HepG2 (cell line): ENCODE data around the gene HNRNPC. TPM values are rescaled to one million over a fixed set of nuclear protein-coding genes. Genes with fewer than 3 reads are reported as not detected.

Experiments
- CENPT ChIP-seq: sonication (generic); formaldehyde crosslinking; IDR thresholded peaks from 2 replicates; pipeline ENCODE4 v1.8.0; 2022; ENCODE audit warnings: low read depth, mild to moderate bottlenecking, moderate library complexity, missing genetic modification reagents
- GFI1 ChIP-seq: sonication (generic); formaldehyde crosslinking; IDR thresholded peaks from 2 replicates; pipeline ENCODE4 v1.5.0; 2020; ENCODE audit warnings: missing genetic modification reagents, mild to moderate bottlenecking, borderline replicate concordance
- KDM1A ChIP-seq: IDR thresholded peaks from 2 replicates; pipeline ENCODE4 v1.6.1; 2016; ENCODE audit warnings: missing compliant biosample characterization
- MTERF4 ChIP-seq: sonication (generic); formaldehyde crosslinking; IDR thresholded peaks from 2 replicates; pipeline ENCODE4 v1.8.0; 2023; ENCODE audit warnings: mild to moderate bottlenecking, missing genetic modification reagents
- MTF2 ChIP-seq: sonication (generic); formaldehyde crosslinking; IDR thresholded peaks from 2 replicates; pipeline ENCODE4 v1.5.0; 2020; ENCODE audit warnings: missing genetic modification reagents, borderline replicate concordance
- MXI1 ChIP-seq: IDR thresholded peaks from 3 replicates; pipeline ENCODE4 v1.6.1; 2012; ENCODE audit warnings: low read depth, low read length, inconsistent platforms, borderline replicate concordance
- NAIF1 ChIP-seq: sonication (generic); formaldehyde crosslinking; IDR thresholded peaks from 2 replicates; pipeline ENCODE4 v1.5.0; 2020; ENCODE audit warnings: mild to moderate bottlenecking, missing genetic modification reagents, borderline replicate concordance
- NFIB ChIP-seq: sonication (generic); formaldehyde crosslinking; IDR thresholded peaks from 2 replicates; pipeline ENCODE4 v1.9.0; 2021; ENCODE audit warnings: missing genetic modification reagents, mild to moderate bottlenecking, borderline replicate concordance
- NR0B2 ChIP-seq: sonication (generic); formaldehyde crosslinking; IDR thresholded peaks from 2 replicates; pipeline ENCODE4 v1.4.0; 2020; ENCODE audit warnings: mild to moderate bottlenecking, missing genetic modification reagents
- NR3C1 ChIP-seq: sonication (generic); formaldehyde crosslinking; IDR thresholded peaks from 2 replicates; pipeline ENCODE4 v1.4.0; 2020; ENCODE audit warnings: missing genetic modification reagents
- REPIN1 ChIP-seq: sonication (generic); formaldehyde crosslinking; IDR thresholded peaks from 2 replicates; pipeline ENCODE4 v1.8.0; 2022; ENCODE audit warnings: missing genetic modification reagents, low read depth, mild to moderate bottlenecking, borderline replicate concordance
- SP4 ChIP-seq: sonication (generic); formaldehyde crosslinking; IDR thresholded peaks from 2 replicates; pipeline ENCODE4 v1.8.1; 2023; ENCODE audit warnings: mild to moderate bottlenecking, missing genetic modification reagents
- ZFP90 ChIP-seq: sonication (generic); formaldehyde crosslinking; IDR thresholded peaks from 2 replicates; pipeline ENCODE4 v1.8.0; 2022; ENCODE audit warnings: missing genetic modification reagents, mild to moderate bottlenecking, inconsistent platforms, borderline replicate concordance
- ZHX2 ChIP-seq, 2 experiments: sonication (generic) in 1 of 2; formaldehyde crosslinking in 1 of 2; IDR thresholded peaks; 2 replicates each; pipeline versions ENCODE4 v1.6.1 to v1.9.0; 2014 to 2022; ENCODE audit warnings: antibody characterized with exemption in 1 of 2, borderline replicate concordance in 1 of 2, inconsistent platforms in 1 of 2, low read depth in 1 of 2, missing genetic modification reagents in 1 of 2
- ZNF136 ChIP-seq: sonication (generic); formaldehyde crosslinking; IDR thresholded peaks from 2 replicates; pipeline ENCODE4 v1.8.1; 2022; ENCODE audit warnings: low read depth, mild to moderate bottlenecking, moderate library complexity, missing genetic modification reagents
- ZNF232 ChIP-seq: sonication (generic); formaldehyde crosslinking; IDR thresholded peaks from 2 replicates; pipeline ENCODE4 v1.4.0; 2020; ENCODE audit warnings: missing genetic modification reagents, borderline replicate concordance
- ZNF276 ChIP-seq: sonication (generic); formaldehyde crosslinking; IDR thresholded peaks from 2 replicates; pipeline ENCODE4 v1.4.0; 2020; ENCODE audit warnings: mild to moderate bottlenecking, low read depth, missing genetic modification reagents
- polyA plus RNA-seq, 8 experiments: library from polyadenylated mRNA; depleted of rRNA in 3 of 8; stranded (reverse) in 7 of 8; unstranded in 1 of 8; fragments of >200 nt; fragmentation: Illumina TruSeq in 4 of 8; extraction: Trizol in 4 of 8; gene quantifications; 2 replicates each; pipeline versions ENCODE4 v1.2.1 to v1.2.3, GENCODE V29; 2011 to 2016; ENCODE audit warnings: low read depth in 4 of 8, missing spikeins in 1 of 8, mixed read lengths in 1 of 8; ENCODE audit not compliant: insufficient read depth in 1 of 8
- total RNA-seq, 5 experiments: library from RNA; depleted of rRNA; stranded (reverse); fragments of >200 nt; fragmentation: Illumina TruSeq; extraction: Trizol; gene quantifications; 2 replicates each; pipeline ENCODE4 v1.2.3, GENCODE V29; 2016; ENCODE audit warnings: low read depth in 1 of 5

HNRNPC gene
- total and polyA plus RNA-seq, 2 of the 13 experiments (the other 11 are each of a cell fraction or from before 2014, with no cell fraction given) = 628 to 1,099 TPM

GRCh38 chr14:21302013-21302835 lies 33.0 kb upstream of the HNRNPC start (continued):
- no peak for TF ChIP-seq ZHX2 (IDR thresholded peaks at IDR 0.05; ENCODE audit: low read depth)
- no peak for TF ChIP-seq ZHX2 (CRISPR knock-in tag; IDR thresholded peaks at IDR 0.05; ENCODE audit: borderline replicate concordance)
- no peak for TF ChIP-seq SP4 (CRISPR knock-in tag)
- TF ChIP-seq REPIN1 = no peak
- no peak for TF ChIP-seq NFIB
- no peak for TF ChIP-seq KDM1A
- no peak for TF ChIP-seq NR0B2 (CRISPR knock-in tag)
- TF ChIP-seq MXI1 = no peak
- TF ChIP-seq ZNF276 (CRISPR knock-in tag) = no peak
- no peak for TF ChIP-seq ZFP90
- no peak for TF ChIP-seq MTERF4 (CRISPR knock-in tag)
- TF ChIP-seq CENPT (CRISPR knock-in tag) = no peak
- TF ChIP-seq MTF2 (CRISPR knock-in tag) = no peak
- TF ChIP-seq ZNF136 (CRISPR knock-in tag) = no peak
- no peak for TF ChIP-seq NAIF1 (CRISPR knock-in tag)
- TF ChIP-seq ZNF232 (CRISPR knock-in tag) = no peak
- TF ChIP-seq NR3C1 (CRISPR knock-in tag) = no peak
- no peak for TF ChIP-seq GFI1 (CRISPR knock-in tag)
